IMR-90 (cell line): ENCODE results near the gene PAM. TPM values are rescaled to one million over a fixed set of nuclear protein-coding genes. Genes with fewer than 3 reads are reported as not detected.

Experiments
- ATAC-seq: fragments of 200-7000 bp; cut with Tn5 transposase; 2 replicates; pipeline ENCODE4 v1.9.1; 2020; ENCODE audit warnings: low read depth, mild to moderate bottlenecking, moderate library complexity
- BruUV-seq: library from RNA; stranded (reverse); fragments of 400-500 nt; replicated peaks from 2 replicates; lab custom pipeline; 2021; lab: Mats Ljungman, UMichigan
- CTCF ChIA-PET: fragments of 300-600 bp; formaldehyde crosslinking; extraction: SDS; loops from one replicate; lab custom pipeline; 2021; ENCODE audit warnings: antibody characterized with exemption; lab: Yijun Ruan, JAX
- POLR2A ChIA-PET: fragments of 300-600 bp; sonication (Branson Sonifier 250); formaldehyde crosslinking; loops from one replicate; lab custom pipeline; 2022; ENCODE audit warnings: antibody characterized with exemption; ENCODE audit not compliant: unreplicated experiment; lab: Charles Lee
- DNase-seq: peaks from one replicate; pipeline ENCODE4 v3.0.0; 2013
- H2AFZ ChIP-seq: replicated peaks from 2 replicates; pipeline ENCODE3; 2013; ENCODE audit warnings: low read length, mild to moderate bottlenecking; ENCODE audit not compliant: poor library complexity
- H2AK5ac ChIP-seq: 2 replicates; pipeline ENCODE4 v1.6.1; 2013; ENCODE audit warnings: low read depth, low read length, inconsistent platforms
- H2AK9ac ChIP-seq: replicated peaks from 2 replicates; pipeline ENCODE3; 2013; ENCODE audit warnings: mild to moderate bottlenecking, low read depth, low read length, moderate library complexity; ENCODE audit not compliant: poor library complexity
- H2BK120ac ChIP-seq: 2 replicates; pipeline ENCODE4 v1.6.1; 2013; ENCODE audit warnings: low read depth, low read length, inconsistent platforms
- H2BK15ac ChIP-seq: 3 replicates; pipeline ENCODE4 v1.6.1; 2013; ENCODE audit warnings: low read depth, low read length, inconsistent platforms
- H2BK20ac ChIP-seq: 2 replicates; pipeline ENCODE4 v1.6.1; 2013; ENCODE audit warnings: low read depth, mild to moderate bottlenecking, inconsistent platforms, low read length, moderate library complexity
- H2BK5ac ChIP-seq: 2 replicates; pipeline ENCODE4 v1.6.1; 2013; ENCODE audit warnings: mild to moderate bottlenecking, low read depth, low read length, inconsistent platforms; ENCODE audit not compliant: poor library complexity, severe bottlenecking
- H3K14ac ChIP-seq: replicated peaks from 2 replicates; pipeline ENCODE4 v1.6.1; 2013; ENCODE audit warnings: low read depth, low read length, inconsistent platforms
- H3K18ac ChIP-seq: 2 replicates; pipeline ENCODE4 v1.6.1; 2013; ENCODE audit warnings: low read depth, low read length, control low read depth
- H3K23ac ChIP-seq: 2 replicates; pipeline ENCODE4 v1.6.1; 2013; ENCODE audit warnings: low read depth, low read length, inconsistent platforms
- H3K27ac ChIP-seq: 2 replicates; pipeline ENCODE4 v1.5.1; 2013; ENCODE audit warnings: mild to moderate bottlenecking, control low read depth, low read length; ENCODE audit not compliant: insufficient read depth
- H3K27me3 ChIP-seq: 2 replicates; pipeline ENCODE4 v1.6.1; 2013; ENCODE audit warnings: low read length; ENCODE audit not compliant: control insufficient read depth, insufficient read depth
- H3K36me3 ChIP-seq: 2 replicates; pipeline ENCODE4 v1.6.1; 2013; ENCODE audit warnings: low read length, mixed read lengths; ENCODE audit not compliant: control insufficient read depth, insufficient read depth
- H3K4ac ChIP-seq: 2 replicates; pipeline ENCODE4 v1.6.1; 2013; ENCODE audit warnings: low read depth, low read length, inconsistent platforms
- H3K4me1 ChIP-seq: 2 replicates; pipeline ENCODE4 v1.6.1; 2013; ENCODE audit warnings: low read length, mixed read lengths; ENCODE audit not compliant: control insufficient read depth, insufficient read depth
- H3K4me2 ChIP-seq: 2 replicates; pipeline ENCODE4 v1.6.1; 2013; ENCODE audit warnings: low read depth, mild to moderate bottlenecking, control low read depth, low read length, moderate library complexity
- H3K4me3 ChIP-seq: 2 replicates; pipeline ENCODE4 v1.5.1; 2013; ENCODE audit warnings: low read depth, mild to moderate bottlenecking, control low read depth, low read length, moderate library complexity; ENCODE audit not compliant: insufficient read depth
- H3K56ac ChIP-seq: 2 replicates; pipeline ENCODE4 v1.6.1; 2013; ENCODE audit warnings: low read length, inconsistent platforms; ENCODE audit not compliant: insufficient read depth; ENCODE audit errors: extremely low read depth
- H3K79me1 ChIP-seq, 2 experiments: 2 replicates each; pipeline ENCODE4 v1.6.1; 2013; ENCODE audit warnings: low read length in 2 of 2, inconsistent platforms in 1 of 2, low read depth in 1 of 2
- H3K9ac ChIP-seq: 2 replicates; pipeline ENCODE4 v1.6.1; 2013; ENCODE audit warnings: low read depth, low read length, control low read depth
- H3K9me1 ChIP-seq: 2 replicates; pipeline ENCODE4 v1.6.1; 2013; ENCODE audit warnings: low read length, inconsistent platforms; ENCODE audit not compliant: insufficient read depth
- H3K9me3 ChIP-seq: 2 replicates; pipeline ENCODE4 v1.6.1; 2013; ENCODE audit warnings: low read length; ENCODE audit not compliant: control insufficient read depth, insufficient read depth
- H4K20me1 ChIP-seq: 2 replicates; pipeline ENCODE4 v1.6.1; 2013; ENCODE audit warnings: low read length, inconsistent platforms; ENCODE audit not compliant: insufficient read depth
- H4K5ac ChIP-seq: 2 replicates; pipeline ENCODE4 v1.6.1; 2013; ENCODE audit warnings: mild to moderate bottlenecking, low read depth, low read length, control low read depth
- H4K8ac ChIP-seq, 2 experiments: 2 replicates each; pipeline ENCODE4 v1.6.1; 2013; ENCODE audit warnings: low read depth in 2 of 2, low read length in 2 of 2, control low read depth in 1 of 2, inconsistent platforms in 1 of 2
- H4K91ac ChIP-seq: 2 replicates; pipeline ENCODE4 v1.6.1; 2013; ENCODE audit warnings: low read depth, low read length, inconsistent platforms; ENCODE audit not compliant: insufficient read depth
- BHLHE40 ChIP-seq: fragments of 150-350 bp; IDR thresholded peaks from 2 replicates; pipeline ENCODE4 v1.6.1; 2016; ENCODE audit warnings: mild to moderate bottlenecking, low read depth, low read length
- CEBPB ChIP-seq: IDR thresholded peaks from 2 replicates; pipeline ENCODE4 v1.6.1; 2012; ENCODE audit warnings: low read depth, low read length, improper control_type of control experiment
- CTCF ChIP-seq: conservative IDR thresholded peaks from 2 replicates; pipeline ENCODE4 v1.5.1; 2012; ENCODE audit warnings: mild to moderate bottlenecking, low read depth, low read length, improper control_type of control experiment
- FOS ChIP-seq: fragments of 150-350 bp; IDR thresholded peaks from 2 replicates; pipeline ENCODE4 v1.6.1; 2016; ENCODE audit warnings: low read depth, low read length
- MAFK ChIP-seq: IDR thresholded peaks from 2 replicates; pipeline ENCODE4 v1.6.1; 2012; ENCODE audit warnings: low read depth, low read length, improper control_type of control experiment
- MAZ ChIP-seq: IDR thresholded peaks from 2 replicates; pipeline ENCODE4 v1.6.1; 2012; ENCODE audit warnings: low read depth, mild to moderate bottlenecking, low read length, improper control_type of control experiment, moderate library complexity, borderline replicate concordance
- POLR2A ChIP-seq: IDR thresholded peaks from 2 replicates; pipeline ENCODE4 v1.6.1; 2012; ENCODE audit warnings: mild to moderate bottlenecking, low read depth, low read length
- RAD21 ChIP-seq: IDR thresholded peaks from 2 replicates; pipeline ENCODE4 v1.6.1; 2012; ENCODE audit warnings: low read length, improper control_type of control experiment
- RCOR1 ChIP-seq: IDR thresholded peaks from 2 replicates; pipeline ENCODE4 v1.6.1; 2012; ENCODE audit warnings: mild to moderate bottlenecking, low read length, improper control_type of control experiment; ENCODE audit not compliant: insufficient replicate concordance
- RFX5 ChIP-seq: IDR thresholded peaks from 2 replicates; pipeline ENCODE4 v1.8.0; 2012; ENCODE audit warnings: low read depth, mild to moderate bottlenecking, low read length, moderate library complexity
- SMC3 ChIP-seq: fragments of 150-350 bp; IDR thresholded peaks from 2 replicates; pipeline ENCODE4 v1.6.1; 2016; ENCODE audit warnings: low read depth, mild to moderate bottlenecking, antibody characterized with exemption, low read length, moderate library complexity
- dilution Hi-C: fragments of 300-500 bp; cut with HindIII; formaldehyde crosslinking; loops from one replicate; pipeline ENCODE4 v1.14.3; 2018; ENCODE audit warnings: low sequenced_read_pairs; ENCODE audit not compliant: unreplicated experiment
- in situ Hi-C: fragments of 300-500 bp; cut with MboI; formaldehyde crosslinking; loops from 3 replicates; pipeline ENCODE4 v1.14.3; 2019; ENCODE audit warnings: low sequenced_read_pairs, inconsistent platforms, mixed read lengths
- intact Hi-C: fragments of 100-400 bp; cut with micrococcal nuclease; formaldehyde crosslinking; loops from 2 replicates; pipeline ENCODE4 v1.10.0; 2022
- polyA plus RNA-seq, 3 experiments: library from polyadenylated mRNA; depleted of rRNA; stranded (reverse); fragments of >200 nt; gene quantifications; 2 replicates each; pipeline ENCODE4 v1.2.3, GENCODE V29; 2012; ENCODE audit warnings: low replicate concordance in 1 of 3
- total RNA-seq: library from RNA; depleted of rRNA; stranded (reverse); fragments of >200 nt; gene quantifications from 2 replicates; pipeline ENCODE4 v1.2.3, GENCODE V29; 2012

PAM gene
- total and polyA plus RNA-seq, 2 of the 4 experiments (the other 2 are of a cell fraction) = 115 to 179 TPM

- Histone ChIP-seq H3K14ac (no peak overlapping the region), H4K91ac (no peak overlapping the region), H3K27me3 (no peaks in the 10 kb centered on the region), H2BK120ac (no peak overlapping the region), H3K9ac (no peak overlapping the region), H3K79me1 (no peaks in the 10 kb centered on the region; a peak in 1 of 4 replicates), H3K56ac (no peak overlapping the region), H3K4me1 (0 out of 2 replicates have a peak, but pooled peaks cover 3% of the 10 kb centered on the region), H2AK5ac (no peak overlapping the region), H2AFZ (no peak overlapping the region), H3K36me3 (peaks cover 8% of the 10 kb centered on the region; the same call in 1 of the 2 replicates), H4K20me1 (no peaks in the 10 kb centered on the region), H3K9me1 (peaks cover 2% of the 10 kb centered on the region), H4K8ac (no peak overlapping the region), H2AK9ac (no peak overlapping the region), H3K23ac (no peak overlapping the region), H3K9me3 (no peaks in the 10 kb centered on the region), H2BK15ac (no peak overlapping the region), H2BK20ac (no peak overlapping the region), H3K4me2 (no peak overlapping the region), H4K5ac (no peak overlapping the region), H2BK5ac (no peak overlapping the region), H3K4ac (no peak overlapping the region), H3K27ac (no peak overlapping the region), H3K18ac (no peak overlapping the region), H3K4me3 (no peak overlapping the region)
- TF ChIP-seq BHLHE40 (no peak), SMC3 (no peak), MAZ (no peak), RCOR1 (no peak), MAFK (no peak), FOS (no peak), RAD21 (no peak), POLR2A (no peak), CEBPB (no peak), CTCF (no peak), RFX5 (no peak)
- dilution Hi-C loops = no loop called here
- intact Hi-C loops = no loop called here
- ATAC-seq = no peak
- CTCF ChIA-PET = no interaction called here
- POLR2A ChIA-PET = no interaction called here
- no peak for DNase-seq
- in situ Hi-C loops = no loop called here
- no TSS peak for BruUV-seq
Observed at GRCh38 chr5:103005276-103005675, 250.2 kb downstream of the PAM start.
